ENCODE data around the gene GPR22. TPM values are rescaled to one million over a fixed set of nuclear protein-coding genes. Genes with fewer than 3 reads are reported as not detected.
A peak's percentile ranks its signal among the peaks of the same experiment; 100 is the strongest.

Gene GPR22
- total and polyA plus RNA-seq, 2 of the 4 experiments (the other 2 are of a cell fraction) = not detected

DNA sequence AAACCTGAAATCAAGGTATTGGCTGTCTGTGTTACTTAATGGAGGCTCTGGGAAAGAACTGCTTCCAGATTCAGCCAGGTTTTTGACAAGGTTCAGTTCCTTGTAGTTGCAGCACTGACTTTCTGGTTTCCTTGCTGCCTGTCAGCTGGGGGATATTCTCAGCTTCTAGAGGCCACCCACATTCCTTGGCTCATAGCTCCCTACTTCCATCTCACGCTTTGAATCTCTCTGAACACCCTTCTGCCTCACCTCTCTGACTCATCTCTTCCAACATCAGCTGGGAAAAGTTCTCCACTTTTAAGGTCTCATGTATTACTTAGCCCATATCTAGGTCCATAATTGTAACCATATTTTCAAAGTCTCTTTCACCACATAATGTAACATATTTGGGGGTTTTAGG lies 22.9 kb upstream of the GPR22 start:
- Histone ChIP-seq H3K27me3 (ENCODE audit: control insufficient read depth, insufficient read depth, low read length) (no peaks in the 10 kb centered on the region), H3K14ac (replicated peaks; ENCODE audit: low read depth, low read length) (no peak overlapping the region), H3K4me1 (ENCODE audit: control insufficient read depth, insufficient read depth, low read length) (no peaks in the 10 kb centered on the region), H2AK9ac (replicated peaks; ENCODE audit: low read depth, low read length, poor library complexity) (no peak overlapping the region), H2BK20ac (ENCODE audit: low read depth, low read length) (no peak overlapping the region), H3K36me3 (ENCODE audit: control insufficient read depth, insufficient read depth, low read length) (no peaks in the 10 kb centered on the region), H3K56ac (ENCODE audit: extremely low read depth, insufficient read depth, low read length) (no peak overlapping the region), H3K9ac (ENCODE audit: low read depth, low read length) (no peak overlapping the region), H3K4me2 (ENCODE audit: low read depth, low read length) (no peak overlapping the region), H2BK120ac (ENCODE audit: low read depth, low read length) (no peak overlapping the region), H2BK15ac (ENCODE audit: low read depth, low read length) (no peak overlapping the region), H4K20me1 (ENCODE audit: insufficient read depth, low read length) (no peaks in the 10 kb centered on the region), H4K8ac (ENCODE audit: low read depth in 2 of 2, low read length in 2 of 2) (no peak overlapping the region), H3K27ac (ENCODE audit: insufficient read depth, low read length) (no peak overlapping the region), H3K79me1 (ENCODE audit: low read depth in 1 of 2, low read length in 2 of 2) (peaks cover 9 to 11% of the 10 kb centered on the region in 2 experiments; a peak in 1 of 4 replicates), H2AK5ac (ENCODE audit: low read depth, low read length) (no peak overlapping the region), H3K23ac (ENCODE audit: low read depth, low read length) (no peak overlapping the region; the same call in 1 of the 2 replicates), H3K9me1 (ENCODE audit: insufficient read depth, low read length) (no peaks in the 10 kb centered on the region), H2AFZ (replicated peaks; ENCODE audit: low read length, poor library complexity) (no peak overlapping the region), H3K9me3 (ENCODE audit: control insufficient read depth, insufficient read depth, low read length) (no peaks in the 10 kb centered on the region; the same call in 1 of the 2 replicates), H2BK5ac (ENCODE audit: low read depth, low read length, poor library complexity, severe bottlenecking) (no peak overlapping the region), H3K4ac (ENCODE audit: low read depth, low read length) (no peak overlapping the region), H3K4me3 (ENCODE audit: insufficient read depth, low read depth, low read length) (no peak overlapping the region), H3K18ac (ENCODE audit: low read depth, low read length) (no peak overlapping the region), H4K91ac (ENCODE audit: insufficient read depth, low read depth, low read length) (no peak overlapping the region), H4K5ac (ENCODE audit: low read depth, low read length) (no peak overlapping the region)
- ChIA-PET POLR2A (ENCODE audit: unreplicated experiment) (no interaction called here), CTCF (no interaction called here)
- ATAC-seq (ENCODE audit: low read depth) = peak; percentile 27; the same call in 1 of the 2 replicates
- DNase-seq = peak; percentile 51
- TF ChIP-seq MAFK (IDR thresholded peaks at IDR 0.05; ENCODE audit: low read depth, low read length) (no peak), SMC3 (IDR thresholded peaks at IDR 0.05; ENCODE audit: low read depth, low read length) (no peak)
- dilution Hi-C loops (cut with HindIII; ENCODE audit: low sequenced_read_pairs, unreplicated experiment) = no loop called here
- intact Hi-C loops (cut with micrococcal nuclease) = no loop called here
- no TSS peak for BruUV-seq (replicated peaks)
- in situ Hi-C loops (cut with MboI; ENCODE audit: low sequenced_read_pairs) = no loop called here
- no CpG with 5 or more reads among the region's 1 CpG for WGBS, 2 experiments (ENCODE audit: extremely low coverage in 2 of 2, insufficient read length in 1 of 2)

All from IMR-90 (cell line).